Kidney capillary endothelial cell (primary cell): ENCODE data around the gene ACSM5.
"Not testable (repeated sequence)": the region's sequence is repeated elsewhere in the genome, so short reads cannot be mapped to it uniquely, and the experiment has no call there.

Experiments
- DNase-seq: peaks from one replicate; pipeline ENCODE4 v3.0.0-alpha.2; 2018; ENCODE audit warnings: low spot score

Gene ACSM5

DNA sequence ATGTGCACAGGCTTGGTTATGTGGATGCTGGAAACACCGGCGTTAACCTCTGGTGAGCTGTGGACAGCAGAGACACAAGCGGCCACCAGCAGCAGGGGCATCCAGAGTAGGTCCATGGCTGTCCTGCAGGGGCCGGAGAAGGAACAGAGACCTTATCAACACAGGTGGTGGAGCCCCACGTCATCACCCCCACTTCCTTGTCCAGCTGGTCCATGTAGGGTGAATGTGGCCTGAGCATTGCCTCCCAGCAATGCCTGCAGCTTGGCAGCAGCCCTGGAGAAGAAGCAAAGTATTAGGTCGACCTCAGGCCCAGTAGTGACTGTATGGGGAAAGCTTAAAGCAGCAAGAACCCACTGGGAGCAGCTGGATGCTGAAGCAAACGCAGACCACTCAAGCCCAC, 10.1 kb upstream of the ACSM5 start:
- no peak for DNase-seq

DNA sequence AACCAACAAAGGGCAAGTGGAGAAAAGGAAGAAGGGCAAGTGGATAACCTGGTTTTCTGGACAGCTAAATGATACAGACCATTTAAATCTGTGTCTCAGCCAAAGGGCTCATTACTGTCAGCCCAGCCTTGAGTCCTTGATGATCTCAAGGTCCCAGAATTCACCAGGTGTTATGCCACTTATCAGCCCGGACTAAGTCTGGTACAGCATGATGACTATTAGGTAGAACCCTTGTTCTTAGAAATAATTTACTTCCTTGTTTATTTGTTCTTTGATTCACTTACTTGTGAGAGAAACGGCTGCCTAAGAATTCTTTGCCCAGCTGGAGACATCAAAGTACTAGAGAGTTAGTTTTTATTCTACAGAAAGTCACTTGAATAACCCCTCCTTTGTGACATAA, 8.3 kb upstream of the ACSM5 start:
- no peak for DNase-seq

DNA sequence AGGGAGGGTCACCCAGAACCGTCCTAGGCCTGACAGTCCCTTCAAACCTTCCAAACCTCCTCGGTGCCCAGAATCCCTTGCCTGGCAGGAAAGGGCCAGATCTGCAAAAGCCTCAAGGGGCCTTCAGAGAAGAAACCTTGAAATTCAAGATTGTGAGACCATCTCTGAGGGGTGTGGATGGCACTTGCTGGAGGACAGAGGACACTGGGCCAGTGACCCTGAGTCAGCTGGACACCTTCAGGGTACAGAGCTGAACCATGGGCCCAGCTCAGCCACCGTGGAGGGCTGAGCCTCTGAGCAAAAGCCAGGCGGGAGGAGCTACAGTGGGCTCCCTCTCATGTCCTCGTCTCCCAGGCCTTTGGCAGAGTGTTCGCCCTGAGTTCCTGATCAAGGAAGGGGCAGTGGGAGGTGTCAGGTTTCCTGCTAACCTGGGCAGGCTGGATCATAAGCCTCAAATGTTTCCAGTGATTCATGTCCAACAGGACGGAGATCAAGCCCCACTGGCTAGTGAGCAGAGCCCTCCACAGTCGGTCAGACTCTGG, 7.8 kb upstream of the ACSM5 start:
- no peak for DNase-seq

DNA sequence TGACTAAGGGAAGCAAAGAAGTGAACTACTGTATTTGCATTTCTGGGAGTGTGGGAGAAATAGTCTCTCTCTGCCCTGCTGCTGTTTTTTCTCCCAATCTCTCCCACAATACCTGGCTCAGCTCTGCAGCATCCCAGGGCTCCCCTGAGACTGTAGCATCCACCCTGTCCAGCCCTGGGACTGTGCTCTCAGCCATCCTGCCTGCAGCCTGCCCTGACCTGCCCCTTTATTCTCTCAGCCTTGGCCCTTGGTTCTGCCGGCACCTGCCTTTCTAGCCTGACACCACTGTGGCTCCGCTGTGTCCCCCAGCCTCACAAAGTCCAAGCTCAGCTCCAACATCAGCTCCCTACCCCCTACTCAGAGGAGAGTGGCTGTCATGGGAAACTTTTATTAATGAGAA, 6.7 kb upstream of the ACSM5 start:
- no peak for DNase-seq

DNA sequence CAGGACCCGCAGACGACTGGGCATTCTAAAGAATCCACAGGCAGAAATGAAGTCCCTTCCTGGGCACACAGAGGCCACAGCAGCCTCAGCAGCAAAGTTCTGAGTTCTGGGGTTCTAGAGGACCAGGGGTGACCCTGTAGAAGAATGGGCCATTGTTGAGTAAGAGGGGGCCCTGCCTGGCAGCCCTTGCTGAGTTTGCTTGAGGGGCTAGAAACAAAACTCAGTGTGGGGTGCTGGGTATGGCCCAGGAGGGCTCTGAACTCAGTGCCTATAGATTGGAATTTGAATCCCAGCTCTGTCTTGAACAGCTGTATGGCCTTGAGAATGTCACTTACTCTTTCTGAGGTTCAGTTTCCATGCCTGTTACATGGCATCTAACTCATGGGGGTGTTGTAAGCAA, 4.7 kb upstream of the ACSM5 start, which contains the start of gene PDILT:
Gene PDILT (minus strand): TSS at position 101 of the 400 bp plus-strand sequence. CDS start 5,437 bp downstream, outside the sequence.
- no peak for DNase-seq

DNA sequence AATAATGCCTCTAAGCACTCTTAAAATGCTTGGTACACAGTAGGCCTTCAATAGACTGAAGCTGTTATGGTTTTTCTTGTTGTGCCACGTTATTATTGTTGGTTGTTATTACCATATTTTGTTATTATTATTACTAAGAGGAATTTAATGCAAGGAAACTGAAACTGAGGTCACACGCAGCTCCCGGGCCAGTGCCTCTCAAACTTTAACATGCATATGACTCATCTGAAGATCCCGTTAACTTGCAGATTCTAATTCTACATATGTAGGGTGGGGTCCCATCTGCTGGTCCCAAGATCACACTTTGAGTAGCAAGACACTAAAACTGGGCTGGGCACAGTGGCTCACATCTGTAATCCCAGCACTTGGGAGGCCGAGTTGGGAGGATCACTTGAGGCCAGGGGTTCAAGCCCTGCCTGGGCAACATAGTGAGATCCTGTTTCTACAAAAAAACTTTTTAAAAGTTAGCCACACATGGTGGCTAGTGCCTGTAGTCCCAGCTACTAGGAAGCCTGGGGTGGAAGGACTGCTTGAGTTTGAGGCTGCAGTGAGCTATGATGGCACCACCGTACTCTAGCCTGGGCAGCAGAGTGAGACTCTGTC, 888 bp downstream of the ACSM5 start:
- DNase-seq = no peak

DNA sequence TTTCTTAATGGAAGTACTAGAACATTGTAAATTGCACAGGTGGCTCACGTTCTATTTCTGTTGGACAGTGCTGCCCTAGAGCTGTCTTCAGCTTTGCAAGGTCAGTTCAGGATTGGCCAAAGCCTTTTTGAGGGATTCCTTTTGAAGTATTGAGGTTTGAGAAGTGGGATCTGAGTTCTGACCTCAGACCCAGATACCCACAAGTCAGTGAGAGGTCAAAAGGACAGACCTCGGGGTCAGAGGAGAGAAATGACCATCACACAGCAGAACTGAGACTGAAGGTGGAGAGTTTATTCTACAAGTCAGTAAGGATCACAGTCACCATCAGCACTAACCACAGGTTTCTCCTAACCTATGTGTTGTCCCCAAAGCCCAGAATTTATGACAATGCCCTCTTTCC, 1.7 kb downstream of the ACSM5 start:
- no peak for DNase-seq

DNA sequence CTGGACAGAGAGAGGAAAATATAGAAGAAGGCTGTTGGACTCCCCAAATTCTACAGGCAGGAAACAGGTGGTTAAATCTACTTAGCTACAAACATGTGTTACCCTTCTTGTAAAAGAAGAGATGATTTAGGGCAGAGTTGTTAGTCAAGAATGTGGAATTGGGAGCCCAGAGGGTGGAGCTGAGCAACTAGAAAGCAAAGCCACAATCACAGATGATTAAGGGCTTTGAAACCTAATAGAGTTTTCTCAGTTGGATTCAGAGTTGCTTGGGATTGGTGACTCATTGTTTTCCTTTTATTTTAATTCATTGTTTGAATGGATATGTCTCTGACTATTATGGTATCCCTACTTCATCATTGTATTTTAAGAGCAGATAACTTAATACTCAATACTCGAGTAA, 6.2 kb downstream of the ACSM5 start:
- DNase-seq = peak; percentile 10

DNA sequence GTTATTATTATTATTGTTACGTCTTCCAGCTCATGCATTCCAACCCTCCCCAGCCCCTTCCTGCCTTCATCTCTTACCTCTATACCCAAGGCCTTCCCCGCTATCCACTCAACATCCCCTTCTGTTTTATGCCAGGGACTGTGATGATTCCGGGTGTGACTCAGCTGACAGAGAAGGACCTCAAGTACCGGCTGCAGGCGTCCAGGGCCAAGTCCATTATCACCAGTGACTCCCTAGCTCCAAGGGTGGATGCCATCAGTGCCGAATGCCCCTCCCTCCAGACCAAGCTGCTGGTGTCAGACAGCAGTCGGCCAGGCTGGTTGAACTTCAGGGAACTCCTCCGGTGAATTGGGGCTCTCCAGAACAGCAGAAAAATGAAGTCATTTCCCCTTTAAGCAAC, 9.8 kb downstream of the ACSM5 start:
- DNase-seq = not testable (repeated sequence)

DNA sequence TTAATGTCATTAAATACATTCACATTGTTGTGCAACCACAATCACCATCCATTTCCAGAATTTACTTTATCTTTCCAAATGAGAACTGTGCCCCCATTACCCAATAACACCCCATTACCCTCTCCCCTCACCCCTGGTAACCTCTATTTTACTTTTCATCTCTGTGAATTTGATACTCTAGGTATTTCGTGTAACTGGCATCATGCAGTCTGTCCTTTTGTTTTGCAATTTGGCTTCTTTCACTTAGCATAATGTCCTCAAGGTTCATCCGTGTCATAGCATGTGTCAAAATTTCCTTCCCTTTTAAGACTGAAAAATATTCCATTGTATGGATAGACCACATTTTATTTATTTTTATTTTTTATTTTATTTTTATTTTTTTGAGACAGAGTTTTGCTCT, 12.4 kb downstream of the ACSM5 start:
- DNase-seq = not testable (repeated sequence)

DNA sequence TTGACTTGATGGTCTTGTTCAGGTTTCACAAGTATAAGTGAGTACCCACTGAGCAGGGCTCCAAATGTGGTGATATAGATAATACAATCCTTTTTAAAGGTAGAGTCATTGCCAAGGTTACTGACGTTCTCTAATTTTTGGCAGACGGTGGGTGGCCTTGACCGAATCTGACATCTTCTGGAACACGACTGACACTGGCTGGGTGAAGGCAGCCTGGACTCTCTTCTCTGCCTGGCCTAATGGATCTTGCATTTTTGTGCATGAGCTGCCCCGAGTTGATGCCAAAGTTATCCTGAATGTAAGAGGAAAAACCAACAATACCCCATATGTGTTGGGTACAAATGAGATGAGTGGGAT, 14.4 kb downstream of the ACSM5 start:
- not testable (repeated sequence) for DNase-seq

DNA sequence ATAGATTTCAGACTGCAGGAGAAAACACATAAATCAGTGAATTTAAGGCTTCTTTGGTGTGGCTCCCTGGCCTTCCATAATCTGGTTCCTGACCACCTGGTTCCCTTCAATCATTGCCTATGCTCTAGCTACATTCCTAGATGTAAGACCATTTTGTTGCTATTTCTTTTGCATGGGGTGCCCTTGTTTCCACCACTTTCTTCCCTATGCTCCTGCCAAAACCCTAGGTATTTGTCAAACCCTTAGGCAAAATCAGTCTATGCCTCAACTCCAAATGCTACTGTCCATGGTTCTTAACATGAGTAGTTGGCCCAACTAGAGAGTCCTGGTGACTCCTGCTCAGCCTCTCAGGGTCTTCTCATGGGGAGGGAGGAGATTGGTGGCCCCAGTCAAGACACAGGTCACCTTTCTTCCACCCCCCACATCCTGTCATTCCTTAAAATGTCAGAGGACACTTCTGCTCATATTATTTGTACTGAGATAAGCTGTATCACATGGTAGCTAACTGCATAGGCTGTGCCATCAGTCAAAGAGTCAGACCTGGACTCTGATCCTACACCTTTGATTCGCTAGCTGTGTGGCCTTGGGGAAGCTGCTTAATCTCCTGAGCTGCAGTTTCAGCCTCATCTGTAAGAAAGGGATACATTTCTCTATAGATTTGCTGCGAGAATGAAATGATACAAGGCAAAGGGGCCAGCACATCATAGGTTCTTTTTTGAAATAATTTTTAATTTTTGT, 15.0 kb downstream of the ACSM5 start:
- no peak for DNase-seq

DNA sequence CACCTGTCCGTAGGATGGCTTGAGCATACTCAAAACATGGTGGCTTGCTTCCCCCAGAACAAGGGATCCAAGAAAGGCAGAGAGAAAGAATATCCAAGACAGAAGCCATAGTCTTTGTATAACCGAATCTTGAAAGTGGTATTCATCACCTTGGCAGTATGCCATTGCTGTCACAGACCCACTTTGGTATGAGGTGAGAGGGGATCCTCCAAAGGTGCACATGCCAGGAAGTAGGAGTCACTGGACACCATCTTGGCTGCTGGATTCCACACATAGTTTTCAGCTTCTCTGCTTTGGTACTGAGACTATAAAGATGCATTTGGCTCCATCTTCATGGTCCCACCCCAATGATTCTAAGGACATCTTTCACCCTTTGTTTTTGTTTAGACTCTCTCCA, 18.1 kb downstream of the ACSM5 start:
- DNase-seq = not testable (repeated sequence)

DNA sequence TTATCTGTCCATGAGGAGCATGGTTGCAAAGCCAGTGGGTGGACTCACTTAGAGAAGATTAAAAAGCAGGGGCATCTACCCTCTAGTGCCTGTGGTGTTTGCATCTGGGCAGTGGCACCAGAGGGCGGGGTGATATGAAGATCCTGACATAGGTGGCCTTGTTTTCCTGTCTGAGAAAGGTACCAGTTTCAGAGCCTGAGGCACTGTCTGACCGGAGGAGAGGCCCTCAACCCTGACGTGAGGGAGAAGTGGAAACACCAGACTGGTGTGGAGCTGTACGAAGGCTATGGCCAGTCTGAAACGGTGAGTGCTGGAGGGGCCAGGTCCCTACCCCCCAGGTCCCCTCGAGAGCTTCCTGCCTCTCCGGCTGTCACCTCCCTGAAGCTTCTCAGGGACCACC, 20.2 kb downstream of the ACSM5 start:
- DNase-seq = not testable (repeated sequence)

DNA sequence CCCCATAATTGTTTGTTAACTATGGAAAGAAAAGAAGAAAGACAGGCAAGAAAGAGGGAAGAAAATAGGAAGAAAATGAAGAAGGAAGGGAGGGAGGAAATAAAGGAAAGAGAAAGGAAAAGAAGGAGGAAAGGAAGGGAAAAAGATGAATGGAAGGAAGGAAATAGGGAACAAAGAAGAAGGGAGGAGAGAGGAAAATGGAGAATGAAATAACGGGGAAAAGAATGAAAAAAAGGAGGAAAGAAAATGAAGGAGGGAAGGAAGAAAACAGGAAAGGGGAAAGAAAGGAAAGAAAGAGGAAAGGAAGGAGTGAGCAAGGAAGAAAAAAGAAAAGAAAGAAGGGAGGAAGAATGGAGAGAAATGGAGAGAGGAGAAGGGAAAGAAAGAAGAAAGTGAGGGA, 21.1 kb downstream of the ACSM5 start:
- DNase-seq = not testable (repeated sequence)

DNA sequence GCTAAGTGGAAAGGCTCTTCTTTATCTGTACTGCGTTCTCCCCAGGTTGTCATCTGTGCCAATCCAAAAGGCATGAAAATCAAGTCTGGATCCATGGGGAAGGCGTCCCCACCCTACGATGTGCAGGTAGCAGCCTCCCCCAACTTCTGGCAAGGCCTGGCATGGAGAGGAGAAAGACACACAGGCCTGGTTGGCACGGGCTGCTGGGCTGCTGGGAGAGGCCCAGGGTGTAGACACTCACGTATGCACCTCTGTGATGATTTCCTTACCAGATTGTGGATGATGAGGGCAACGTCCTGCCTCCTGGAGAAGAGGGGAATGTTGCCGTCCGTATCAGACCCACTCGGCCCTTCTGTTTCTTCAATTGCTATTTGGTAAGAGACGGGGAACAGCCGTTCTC, 21.6 kb downstream of the ACSM5 start:
- no peak for DNase-seq

DNA sequence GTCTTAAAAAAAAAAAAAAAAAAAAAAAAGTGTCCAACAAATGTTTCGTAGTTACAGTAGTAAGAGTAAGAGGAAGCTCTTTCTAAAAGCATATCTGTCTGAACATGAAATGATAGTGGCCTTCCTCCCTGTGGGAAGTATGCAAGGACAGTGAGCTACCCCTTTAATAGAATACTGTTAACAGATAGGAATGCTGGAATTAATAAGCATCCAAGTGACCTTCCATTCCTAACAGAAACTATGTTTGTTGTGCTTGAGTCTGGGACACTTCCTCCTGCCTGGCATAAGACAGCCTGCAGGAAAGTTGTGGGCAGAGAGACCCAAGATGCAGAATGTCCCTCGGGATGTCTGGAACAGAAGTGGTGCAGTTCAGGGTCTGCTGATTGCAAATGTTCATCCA, 29.6 kb downstream of the ACSM5 start:
- not testable (repeated sequence) for DNase-seq

DNA sequence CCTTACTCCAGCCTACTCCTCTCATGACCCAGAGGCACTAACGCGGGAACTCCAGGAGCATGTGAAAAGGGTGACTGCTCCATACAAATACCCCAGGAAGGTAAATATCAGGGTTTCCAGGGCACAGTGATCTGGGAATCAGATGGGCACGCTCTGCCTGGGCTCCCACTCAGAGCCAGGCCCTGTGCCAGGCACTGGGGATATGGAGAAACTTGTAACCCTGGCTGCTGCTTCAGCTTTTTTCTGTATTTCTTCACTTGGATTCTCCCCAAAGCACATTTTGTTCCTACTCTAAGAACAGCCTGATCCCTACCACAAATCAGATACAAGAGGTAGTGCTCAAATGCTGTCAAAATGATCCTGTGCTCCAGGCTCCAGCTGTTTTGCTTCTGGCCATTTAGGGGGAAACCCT, 30.5 kb downstream of the ACSM5 start:
- not testable (repeated sequence) for DNase-seq

DNA sequence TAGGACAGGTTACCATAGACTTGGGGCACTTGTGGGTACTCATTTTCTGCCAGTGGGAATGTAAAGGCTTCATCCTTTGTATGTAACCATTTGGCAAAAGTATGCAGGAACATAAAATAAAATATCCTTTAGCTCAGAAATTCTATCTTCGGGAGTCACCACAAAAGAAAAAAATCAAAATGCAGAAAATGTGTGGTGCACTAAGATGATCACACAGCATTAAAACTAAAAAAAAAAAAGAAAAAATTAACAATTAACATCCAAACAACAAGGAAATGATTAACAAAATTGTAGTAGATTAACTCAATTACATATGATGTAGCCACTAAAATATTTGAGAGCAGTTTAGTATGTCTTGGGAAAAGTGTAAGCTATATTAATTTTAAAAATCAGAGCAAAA, 31.4 kb downstream of the ACSM5 start:
- not testable (repeated sequence) for DNase-seq

DNA sequence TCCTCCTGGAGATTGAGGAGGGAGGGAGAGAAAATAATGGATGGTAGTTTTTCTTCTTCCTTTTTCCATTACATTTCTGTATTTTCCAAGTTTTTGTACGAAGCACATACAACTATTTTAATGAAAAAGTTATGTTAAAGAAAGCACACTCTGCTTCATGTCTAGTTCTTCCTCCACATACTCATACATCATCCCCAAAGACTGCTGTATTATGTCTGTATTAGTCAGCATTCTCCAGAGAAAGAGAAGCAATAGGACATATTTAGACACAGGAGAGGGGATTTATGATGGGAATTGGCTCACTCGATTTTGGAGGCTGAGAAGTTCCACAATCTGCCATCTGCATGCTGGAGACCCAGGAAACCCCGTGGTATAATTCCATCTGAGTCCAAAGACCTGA, 31.9 kb downstream of the ACSM5 start:
- no peak for DNase-seq

DNA sequence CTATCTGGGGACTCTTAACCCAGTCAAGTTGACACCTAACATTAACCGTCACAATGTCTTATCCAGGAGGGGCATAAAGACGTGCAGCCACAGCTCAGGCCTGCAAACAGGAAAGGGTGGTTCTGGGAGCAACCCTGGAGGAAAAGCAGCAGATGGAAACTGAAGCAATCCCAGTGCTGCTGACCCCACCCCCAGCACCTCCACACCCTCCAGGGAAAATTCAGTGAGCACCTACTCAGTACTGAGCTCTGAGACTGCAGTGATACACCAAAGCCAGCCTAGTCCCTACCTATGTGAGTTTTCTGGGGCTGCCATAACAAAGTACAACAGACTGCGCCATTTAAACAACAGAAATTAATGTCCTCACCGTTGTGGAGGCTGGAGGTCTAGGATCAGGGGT, 32.5 kb downstream of the ACSM5 start:
- not testable (repeated sequence) for DNase-seq

DNA sequence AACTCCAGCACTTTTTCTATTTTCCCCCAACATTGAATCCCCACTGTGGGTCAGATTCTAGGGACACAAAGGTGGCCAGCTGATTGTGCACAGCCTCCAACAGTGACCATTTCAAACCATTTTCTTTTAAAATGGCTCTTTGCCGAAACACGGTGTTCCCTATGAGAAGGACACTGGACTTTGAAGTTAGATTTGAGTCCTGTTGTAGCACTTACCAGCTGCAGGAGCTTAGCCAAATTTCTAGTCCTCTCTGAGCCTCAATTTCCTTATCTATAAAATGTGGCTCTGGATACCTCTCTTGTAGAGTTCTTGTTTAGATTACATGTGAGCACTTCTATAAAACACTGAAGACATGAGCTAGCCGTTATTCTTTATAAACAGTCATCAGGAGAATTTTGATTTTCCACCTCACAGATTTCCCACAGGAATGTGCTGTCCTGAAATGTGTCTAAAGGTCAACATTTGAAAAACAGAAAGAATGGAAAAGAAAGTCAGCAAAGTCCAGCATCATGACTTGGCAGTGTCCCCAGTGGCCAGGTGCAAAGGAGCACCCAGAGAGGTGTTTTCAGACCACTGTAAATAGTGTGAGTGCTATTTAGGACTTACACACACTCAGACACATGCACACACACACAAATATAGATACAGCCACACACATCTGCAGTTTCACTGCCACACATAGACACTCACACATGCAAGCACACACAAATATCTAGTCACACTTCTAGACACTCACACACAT, 37.5 kb downstream of the ACSM5 start:
- not testable (repeated sequence) for DNase-seq

DNA sequence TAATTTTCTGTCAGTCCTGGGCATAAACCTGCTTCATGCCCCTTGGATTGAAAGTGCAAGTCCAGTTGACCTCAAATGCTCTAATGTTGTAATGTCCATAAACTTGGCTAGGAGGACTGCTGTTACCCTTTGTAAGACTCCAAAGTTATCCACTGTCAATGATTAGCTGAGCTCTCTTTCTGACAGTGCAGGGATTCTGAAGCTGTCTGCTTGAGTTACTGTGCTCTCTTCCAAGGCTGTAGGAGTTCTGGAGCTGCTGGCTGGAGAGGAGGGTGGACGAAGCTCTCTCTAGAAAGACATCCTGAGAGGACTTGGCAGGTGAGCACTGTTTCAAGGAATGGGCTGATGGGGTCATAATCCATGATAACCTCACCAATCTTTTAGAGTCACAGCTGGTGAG, 42.0 kb downstream of the ACSM5 start, which contains the start of gene ACSM2A:
Gene ACSM2A (plus strand): TSS at position 158 of the 400 bp plus-strand sequence. CDS start 8,594 bp downstream, outside the sequence.
- DNase-seq = not testable (repeated sequence)
